Keratinocyte (primary cell): ENCODE results near the gene ZNF518B. TPM values are rescaled to one million over a fixed set of nuclear protein-coding genes. Genes with fewer than 3 reads are reported as not detected.

Experiments used
- DNase-seq: peaks from one replicate; pipeline ENCODE4 v3.0.0-alpha.2; 2011; ENCODE audit warnings: low read depth, missing footprints, low spot score
- FAIRE-seq: peaks from 2 replicates; lab custom pipeline; 2011; peaks lifted over from hg19 to GRCh38; lab: Jason Lieb, UNC
- H2AFZ ChIP-seq: 2 replicates; pipeline ENCODE4 v1.6.0; 2012; ENCODE audit warnings: low read length, control low read depth, inconsistent platforms; ENCODE audit not compliant: control insufficient read depth
- H3K27ac ChIP-seq: 2 replicates; pipeline ENCODE4 v1.5.1; 2011; ENCODE audit warnings: low read length; ENCODE audit not compliant: control insufficient read depth, insufficient read depth
- H3K27me3 ChIP-seq: 3 replicates; pipeline ENCODE4 v1.6.0; 2011; ENCODE audit warnings: low read length; ENCODE audit not compliant: control insufficient read depth, insufficient read depth; ENCODE audit errors: extremely low read depth
- H3K36me3 ChIP-seq, 2 experiments: 2 replicates in 1 of 2; 3 replicates in 1 of 2; pipeline ENCODE4 v1.5.1; 2011; ENCODE audit warnings: low read length in 2 of 2, mild to moderate bottlenecking in 1 of 2; ENCODE audit not compliant: control insufficient read depth in 2 of 2, insufficient read depth in 2 of 2; ENCODE audit errors: extremely low read depth in 1 of 2
- H3K4me1 ChIP-seq: 3 replicates; pipeline ENCODE4 v1.5.1; 2011; ENCODE audit warnings: low read length; ENCODE audit not compliant: control insufficient read depth, insufficient read depth; ENCODE audit errors: extremely low read depth
- H3K4me2 ChIP-seq: 3 replicates; pipeline ENCODE4 v1.6.0; 2011; ENCODE audit warnings: low read depth, low read length; ENCODE audit not compliant: control insufficient read depth, insufficient read depth; ENCODE audit errors: extremely low read depth
- H3K4me3 ChIP-seq, 3 experiments: fragments of 200-600 bp in 1 of 3; sonication (generic) in 1 of 3; 2 replicates in 2 of 3; 3 replicates in 1 of 3; pipeline ENCODE4 v1.5.1; 2011 to 2016; ENCODE audit warnings: low read length in 3 of 3, mild to moderate bottlenecking in 3 of 3, control low read depth in 2 of 3, inconsistent platforms in 1 of 3, low read depth in 1 of 3, mixed read lengths in 1 of 3, mixed run types in 1 of 3, moderate library complexity in 1 of 3; ENCODE audit not compliant: control insufficient read depth in 2 of 3, insufficient read depth in 2 of 3; ENCODE audit errors: extremely low read depth in 1 of 3
- H3K79me2 ChIP-seq: 2 replicates; pipeline ENCODE4 v1.6.0; 2012; ENCODE audit warnings: low read length; ENCODE audit not compliant: control insufficient read depth, insufficient read depth
- H3K9ac ChIP-seq: 3 replicates; pipeline ENCODE4 v1.6.0; 2011; ENCODE audit warnings: low read length; ENCODE audit not compliant: control insufficient read depth, insufficient read depth; ENCODE audit errors: extremely low read depth
- H3K9me1 ChIP-seq: 3 replicates; pipeline ENCODE4 v1.6.0; 2011; ENCODE audit warnings: low read length; ENCODE audit not compliant: control insufficient read depth, insufficient read depth; ENCODE audit errors: extremely low read depth
- H3K9me3 ChIP-seq: 2 replicates; pipeline ENCODE4 v1.5.1; 2012; ENCODE audit warnings: low read depth, low read length; ENCODE audit not compliant: control insufficient read depth
- H4K20me1 ChIP-seq: 3 replicates; pipeline ENCODE4 v1.6.0; 2011; ENCODE audit warnings: low read length; ENCODE audit not compliant: control insufficient read depth, insufficient read depth; ENCODE audit errors: extremely low read depth
- CTCF ChIP-seq, 3 experiments: IDR thresholded peaks in 1 of 3; conservative IDR thresholded peaks in 1 of 3; optimal IDR thresholded peaks in 1 of 3; 2 replicates in 2 of 3; 3 replicates in 1 of 3; pipeline versions ENCODE3 to v1.5.1; 2011; ENCODE audit warnings: low read length in 3 of 3, mild to moderate bottlenecking in 3 of 3, moderate library complexity in 2 of 3, control low read depth in 1 of 3, inconsistent platforms in 1 of 3; ENCODE audit not compliant: insufficient read depth in 2 of 3; ENCODE audit errors: extremely low read depth in 1 of 3
- EZH2 ChIP-seq: IDR thresholded peaks from one replicate; pipeline ENCODE4 v1.6.1; 2012; ENCODE audit warnings: inconsistent platforms, mild to moderate bottlenecking, low read length, moderate library complexity
- dilution Hi-C: fragments of 300-500 bp; cut with MboI; formaldehyde crosslinking; loops from one replicate; pipeline ENCODE4 v1.7.0; 2020; ENCODE audit warnings: low sequenced_read_pairs; ENCODE audit not compliant: extremely low pct_ligation_motif_present
- polyA plus RNA-seq, 5 experiments: library from polyadenylated mRNA; depleted of rRNA in 3 of 5; stranded (reverse) in 3 of 5; stranded (forward) in 1 of 5; unstranded in 1 of 5; fragments of >200 nt; gene quantifications; 1 replicate in 1 of 5; 2 replicates in 3 of 5; 3 replicates in 1 of 5; pipeline versions ENCODE4 v1.2.1 to v1.2.3, GENCODE V29; 2011 to 2012; ENCODE audit warnings: missing spikeins in 2 of 5, low read depth in 1 of 5, low replicate concordance in 1 of 5

ZNF518B gene
- polyA plus RNA-seq, 1 donor (not counting 4 experiments of a cell fraction or from before 2014, with no cell fraction given) = 14.2 TPM

DNA sequence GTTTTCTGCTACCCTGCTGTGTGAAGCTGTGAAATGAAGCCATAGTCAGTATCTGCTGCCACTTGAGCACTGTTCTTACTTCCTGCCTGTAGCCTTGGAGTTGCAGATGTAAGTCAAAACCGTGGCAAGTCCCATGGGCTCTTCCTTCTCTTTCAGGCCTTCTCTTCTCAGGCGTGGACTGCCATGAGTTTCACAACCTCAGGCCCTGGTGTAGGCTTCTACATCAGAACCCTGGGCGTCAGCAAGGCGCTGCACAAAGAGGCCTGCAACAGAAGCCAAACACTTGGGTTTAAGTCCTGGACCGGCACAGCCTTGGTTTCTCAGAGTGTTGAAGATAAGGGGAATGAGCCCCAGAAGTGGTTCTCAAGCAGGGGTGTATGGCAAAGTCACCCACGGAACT is 2.5 kb downstream of the ZNF518B start:
- H3K9me3 ChIP-seq = no peaks in the 10 kb centered on the region
- no peak overlapping the region for H3K27ac ChIP-seq
- H4K20me1 ChIP-seq = no peaks in the 10 kb centered on the region
- DNase-seq (no peak), FAIRE-seq (no peak)
- no peak overlapping the region for H3K9ac ChIP-seq
- dilution Hi-C loops = no loop called here
- peaks cover 14 to 28% of the 10 kb centered on the region in 2 experiments for H3K36me3 ChIP-seq
- peaks cover 22% of the 10 kb centered on the region for H3K79me2 ChIP-seq
- no peak overlapping the region for H2AFZ ChIP-seq
- no peak overlapping the region for H3K4me3 ChIP-seq
- H3K4me1 ChIP-seq = peaks cover 14% of the 10 kb centered on the region
- no peaks in the 10 kb centered on the region for H3K27me3 ChIP-seq
- H3K4me2 ChIP-seq = no peak overlapping the region
- TF ChIP-seq CTCF (optimal IDR thresholded peaks at IDR 0.05 in 1 of 3, IDR thresholded peaks at IDR 0.05 in 1 of 3, conservative IDR thresholded peaks at IDR 0.05 in 1 of 3; ENCODE audit: extremely low read depth in 1 of 3, insufficient read depth in 2 of 3, low read length in 3 of 3) (no peak), EZH2 (no peak)
- H3K9me1 ChIP-seq = no peaks in the 10 kb centered on the region

DNA sequence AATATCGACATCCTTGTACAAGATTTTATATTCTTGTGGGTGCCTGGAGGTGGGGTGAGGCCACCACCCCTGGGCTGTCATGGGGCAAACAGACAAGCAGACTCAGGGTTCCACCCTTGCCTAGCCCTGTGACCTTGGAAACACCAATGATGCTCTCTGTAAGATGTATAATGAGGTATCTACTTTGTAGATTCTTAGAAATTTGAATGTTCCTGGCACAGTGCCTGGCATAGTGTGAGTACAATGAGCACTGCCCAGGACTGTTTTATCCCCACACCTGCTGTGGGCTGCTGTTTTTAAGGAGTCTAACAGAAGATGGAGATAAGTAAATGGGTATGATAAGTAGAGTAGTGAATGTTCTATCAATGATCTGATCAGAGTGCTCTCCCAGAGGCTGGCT is 3.1 kb downstream of the ZNF518B start:
- Histone ChIP-seq H3K27me3 (no peaks in the 10 kb centered on the region), H3K9me3 (no peaks in the 10 kb centered on the region), H2AFZ (no peak overlapping the region), H3K36me3 (peaks cover 14 to 28% of the 10 kb centered on the region in 2 experiments), H4K20me1 (no peaks in the 10 kb centered on the region), H3K4me1 (peaks cover 14% of the 10 kb centered on the region), H3K79me2 (peaks cover 22% of the 10 kb centered on the region), H3K27ac (no peak overlapping the region), H3K4me3 (no peak overlapping the region), H3K4me2 (no peak overlapping the region), H3K9me1 (no peaks in the 10 kb centered on the region), H3K9ac (no peak overlapping the region)
- no peak for TF ChIP-seq EZH2
- no peak for TF ChIP-seq CTCF (optimal IDR thresholded peaks at IDR 0.05 in 1 of 3, IDR thresholded peaks at IDR 0.05 in 1 of 3, conservative IDR thresholded peaks at IDR 0.05 in 1 of 3; ENCODE audit: extremely low read depth in 1 of 3, insufficient read depth in 2 of 3, low read length in 3 of 3)
- dilution Hi-C loops = no loop called here
- no peak for DNase-seq
- no peak for FAIRE-seq
